Left lung (tissue), 10 donors: ENCODE results near the gene DCTPP1. TPM values are rescaled to one million over a fixed set of nuclear protein-coding genes. Genes with fewer than 3 reads are reported as not detected.
"Not testable (repeated sequence)": the region's sequence is repeated elsewhere in the genome, so short reads cannot be mapped to it uniquely, and the experiment has no call there.

Source experiments
- ATAC-seq: fragments of 200-7000 bp; cut with Tn5 transposase; one replicate; pipeline ENCODE4 v1.9.1; 2020; ENCODE audit warnings: moderate library complexity
- DNase-seq, 4 donors: peaks; one replicate each; pipeline ENCODE4 v3.0.0-alpha.2; 2013 to 2020
- H3K27ac ChIP-seq, 2 donors: fragments of 200-600 bp; sonication (generic) in 1 of 2; one replicate each; pipeline versions ENCODE4 v1.5.0 to v1.8.0; 2020 to 2021
- H3K27me3 ChIP-seq, 2 donors: fragments of 200-600 bp; sonication (generic) in 1 of 2; one replicate each; pipeline versions ENCODE4 v1.5.0 to v1.8.0; 2020 to 2021
- H3K36me3 ChIP-seq, 2 donors: fragments of 200-600 bp; sonication (generic) in 1 of 2; one replicate each; pipeline versions ENCODE4 v1.5.0 to v1.8.0; 2020 to 2021
- H3K4me1 ChIP-seq, 2 donors: fragments of 200-600 bp; one replicate each; pipeline ENCODE4 v1.8.0; 2021
- H3K4me3 ChIP-seq, 2 donors: fragments of 200-600 bp; sonication (generic) in 1 of 2; one replicate each; pipeline versions ENCODE4 v1.5.0 to v1.8.0; 2020 to 2021; ENCODE audit warnings: mild to moderate bottlenecking in 1 of 2
- H3K9me3 ChIP-seq, 2 donors: fragments of 200-600 bp; sonication (generic) in 1 of 2; one replicate each; pipeline versions ENCODE4 v1.5.0 to v1.8.0; 2020 to 2021
- intact Hi-C, 2 donors: fragments of 100-400 bp; cut with DNase I; formaldehyde crosslinking; loops; one replicate each; pipeline versions ENCODE4 v1.11.2 to v1.14.2; 2022
- polyA plus RNA-seq, 6 donors: library from polyadenylated mRNA; unstranded; fragments of 120-200 nt; gene quantifications; one replicate each; pipeline ENCODE4 v1.2.1, GENCODE V29; 2013; ENCODE audit not compliant: insufficient read length in 6 of 6
- total RNA-seq, 2 donors: library from RNA; stranded (reverse); fragmentation: NEBNext Ultra II Directional; extraction: Animal tissue kit (Norgen Biotek cat#: 25700); gene quantifications; one replicate each; pipeline ENCODE4 v1.2.1, GENCODE V29; 2021
- TF ChIP-seq, protein P1 (sequence below), 2 donors: fragments of 200-600 bp; sonication (generic) in 1 of 2; IDR thresholded peaks; one replicate each; pipeline versions ENCODE4 v1.5.0 to v1.8.0; 2021; ENCODE audit warnings: antibody characterized with exemption in 2 of 2
- donor health status: DM: no; HTN: yes; CAD: no.
- donor health status: DM: no; HTN: no; CAD: no.

DCTPP1 gene
- total and polyA plus RNA-seq, 8 donors, result 26.2 to 49.3 (median 37.0) TPM

- H3K4me1 ChIP-seq, result peaks cover 0 to 58% of the 10 kb centered on the region in 2 donors
- peak overlapping the region in 1 of 2 donors; percentile 88 for H3K27ac ChIP-seq
- H3K9me3 ChIP-seq, result no peaks in the 10 kb centered on the region
- intact Hi-C loops, result no loop called here
- no peak for DNase-seq
- TF ChIP-seq, protein P1, sequence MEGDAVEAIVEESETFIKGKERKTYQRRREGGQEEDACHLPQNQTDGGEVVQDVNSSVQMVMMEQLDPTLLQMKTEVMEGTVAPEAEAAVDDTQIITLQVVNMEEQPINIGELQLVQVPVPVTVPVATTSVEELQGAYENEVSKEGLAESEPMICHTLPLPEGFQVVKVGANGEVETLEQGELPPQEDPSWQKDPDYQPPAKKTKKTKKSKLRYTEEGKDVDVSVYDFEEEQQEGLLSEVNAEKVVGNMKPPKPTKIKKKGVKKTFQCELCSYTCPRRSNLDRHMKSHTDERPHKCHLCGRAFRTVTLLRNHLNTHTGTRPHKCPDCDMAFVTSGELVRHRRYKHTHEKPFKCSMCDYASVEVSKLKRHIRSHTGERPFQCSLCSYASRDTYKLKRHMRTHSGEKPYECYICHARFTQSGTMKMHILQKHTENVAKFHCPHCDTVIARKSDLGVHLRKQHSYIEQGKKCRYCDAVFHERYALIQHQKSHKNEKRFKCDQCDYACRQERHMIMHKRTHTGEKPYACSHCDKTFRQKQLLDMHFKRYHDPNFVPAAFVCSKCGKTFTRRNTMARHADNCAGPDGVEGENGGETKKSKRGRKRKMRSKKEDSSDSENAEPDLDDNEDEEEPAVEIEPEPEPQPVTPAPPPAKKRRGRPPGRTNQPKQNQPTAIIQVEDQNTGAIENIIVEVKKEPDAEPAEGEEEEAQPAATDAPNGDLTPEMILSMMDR (IDR thresholded peaks at IDR 0.05), result no peak
- H3K4me3 ChIP-seq, result no peak overlapping the region
- no peaks in the 10 kb centered on the region for H3K36me3 ChIP-seq
- peaks cover 0 to 37% of the 10 kb centered on the region in 2 donors for H3K27me3 ChIP-seq
- no peak for ATAC-seq
Observed at GRCh38 chr16:30470170-30470512, 40.3 kb upstream of the DCTPP1 start.

DNA sequence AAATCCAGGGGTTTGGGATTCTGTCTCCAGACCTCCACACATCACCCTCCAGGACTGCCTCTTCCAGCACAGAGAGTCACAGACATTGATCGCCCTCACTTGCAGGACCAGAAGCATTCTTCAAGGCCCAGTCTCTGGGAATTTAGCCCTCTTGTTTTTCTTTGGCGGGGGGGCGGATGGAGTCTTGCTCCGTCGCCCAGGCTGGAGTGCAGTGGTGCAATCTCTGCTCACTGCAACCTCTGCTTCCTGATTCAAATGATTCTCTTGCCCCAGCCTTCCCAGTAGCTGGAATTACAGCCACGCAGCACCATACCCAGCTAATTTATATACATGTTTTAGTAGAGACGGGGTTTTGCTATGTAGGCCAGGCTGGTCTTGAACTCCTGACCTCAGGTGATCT lies 34.2 kb upstream of the DCTPP1 start:
- intact Hi-C loops, result no loop called here
- Histone ChIP-seq H3K4me3 (no peak overlapping the region), H3K27ac (no peak overlapping the region), H3K27me3 (no peaks in the 10 kb centered on the region), H3K4me1 (peaks cover 0 to 21% of the 10 kb centered on the region in 2 donors), H3K9me3 (no peaks in the 10 kb centered on the region), H3K36me3 (no peaks in the 10 kb centered on the region)
- ATAC-seq (no peak), DNase-seq (no peak)
- TF ChIP-seq, protein P1 (IDR thresholded peaks at IDR 0.05), result no peak

GRCh38 chr16:30461426-30461825 lies 31.6 kb upstream of the DCTPP1 start:
- DNase-seq, H3K27me3 ChIP-seq, ATAC-seq, H3K9me3 ChIP-seq, H3K36me3 ChIP-seq, intact Hi-C loops, H3K4me3 ChIP-seq, H3K27ac ChIP-seq: not testable (repeated sequence)
- H3K4me1 ChIP-seq, result peaks cover 0 to 24% of the 10 kb centered on the region in 2 donors

DNA sequence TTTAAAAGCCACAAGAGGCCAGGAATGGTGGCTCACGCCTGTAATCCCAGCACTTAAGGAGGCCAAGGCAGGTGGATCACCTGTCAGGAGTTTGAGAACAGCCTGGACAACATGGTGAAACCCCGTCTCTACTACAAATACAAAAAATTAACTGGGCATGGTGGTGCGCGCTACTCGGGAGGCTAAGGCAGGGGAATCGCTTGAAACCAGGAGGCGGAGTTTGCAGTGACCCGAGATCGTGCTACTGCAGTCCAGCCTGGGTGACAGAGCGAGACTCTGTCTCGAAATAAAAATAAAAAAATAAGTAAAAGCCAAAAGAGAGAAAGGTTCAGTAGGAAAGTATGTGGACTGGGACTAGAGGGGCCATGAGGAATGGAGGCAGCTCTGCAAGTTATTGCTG lies 29.6 kb upstream of the DCTPP1 start:
- H3K9me3 ChIP-seq, result no peaks in the 10 kb centered on the region
- no peaks in the 10 kb centered on the region for H3K36me3 ChIP-seq
- peak overlapping the region in 1 of 2 donors; percentile 68 for H3K27ac ChIP-seq
- TF ChIP-seq, protein P1 (IDR thresholded peaks at IDR 0.05), result no peak
- intact Hi-C loops, result no loop called here
- H3K4me3 ChIP-seq, result no peak overlapping the region
- H3K27me3 ChIP-seq, result no peaks in the 10 kb centered on the region
- H3K4me1 ChIP-seq, result peaks cover 0 to 24% of the 10 kb centered on the region in 2 donors
- ATAC-seq, result no peak
- no peak for DNase-seq

- Histone ChIP-seq H3K27me3 (no peaks in the 10 kb centered on the region), H3K27ac (peak overlapping the region in 1 of 2 donors; percentile 68), H3K9me3 (no peaks in the 10 kb centered on the region), H3K36me3 (no peaks in the 10 kb centered on the region), H3K4me3 (no peak overlapping the region), H3K4me1 (peaks cover 0 to 24% of the 10 kb centered on the region in 2 donors)
- ATAC-seq, result peak; percentile 85
- peak in 2 of 4 donors; percentile 81 to 91 for DNase-seq
- TF ChIP-seq, protein P1 (IDR thresholded peaks at IDR 0.05), result no peak
- intact Hi-C loops, result no loop called here
Observed at GRCh38 chr16:30458561-30459394, 28.9 kb upstream of the DCTPP1 start.
